GM12878 (cell line): Measurements from ENCODE around the gene SENP8. TPM values are rescaled to one million over a fixed set of nuclear protein-coding genes. Genes with fewer than 3 reads are reported as not detected.

ENCODE experiments used
- ATAC-seq: fragments of 200-7000 bp; cut with Tn5 transposase; 3 replicates; pipeline ENCODE4 v1.9.1; 2020; ENCODE audit warnings: mild to moderate bottlenecking, moderate library complexity
- BruUV-seq: library from RNA; stranded (reverse); fragments of 400-500 nt; replicated peaks from 2 replicates; lab custom pipeline; 2021; lab: Mats Ljungman, UMichigan
- CTCF ChIA-PET: fragments of 300-600 bp; sonication (Branson Sonifier 250); formaldehyde crosslinking; extraction: SDS; loops from one replicate; lab custom pipeline; 2021; ENCODE audit warnings: inconsistent platforms; lab: Yijun Ruan, JAX
- POLR2A ChIA-PET: fragments of 350-600 bp; formaldehyde crosslinking; extraction: SDS; loops from one replicate; lab custom pipeline; 2021; ENCODE audit warnings: inconsistent platforms; lab: Charles Lee
- RAD21 ChIA-PET: fragments of 300-600 bp; sonication (Branson Sonifier 250); formaldehyde crosslinking; loops from one replicate; lab custom pipeline; 2023; ENCODE audit warnings: antibody characterized with exemption; ENCODE audit not compliant: unreplicated experiment; lab: Charles Lee
- SMC1A ChIA-PET: fragments of 300-600 bp; sonication (Branson Sonifier 250); formaldehyde crosslinking; loops from one replicate; lab custom pipeline; 2023; ENCODE audit not compliant: unreplicated experiment, uncharacterized antibody; lab: Charles Lee
- DNase-seq: peaks from one replicate; pipeline ENCODE4 v3.0.0-alpha.2; 2011; ENCODE audit warnings: low read depth, low spot score
- FAIRE-seq: peaks from 3 replicates; lab custom pipeline; 2011; peaks lifted over from hg19 to GRCh38; lab: Jason Lieb, UNC
- H2AFZ ChIP-seq: 2 replicates; pipeline ENCODE4 v1.6.0; 2011; ENCODE audit warnings: low read depth, low read length, control low read depth; ENCODE audit not compliant: control insufficient read depth
- H3K27ac ChIP-seq: 2 replicates; pipeline ENCODE4 v1.5.1; 2011; ENCODE audit warnings: control low read depth; ENCODE audit not compliant: control insufficient read depth, insufficient read depth
- H3K27me3 ChIP-seq, 2 experiments: replicated peaks in 1 of 2; 2 replicates each; pipeline versions ENCODE4 v1.6.0 to v1.6.1; 2011; ENCODE audit warnings: low read length in 1 of 2; ENCODE audit not compliant: control insufficient read depth in 2 of 2, insufficient read depth in 2 of 2
- H3K36me3 ChIP-seq, 2 experiments: 2 replicates each; pipeline ENCODE4 v1.5.1; 2011; ENCODE audit warnings: low read length in 1 of 2; ENCODE audit not compliant: control insufficient read depth in 2 of 2, insufficient read depth in 2 of 2
- H3K4me1 ChIP-seq: 2 replicates; pipeline ENCODE4 v1.6.1; 2011; ENCODE audit warnings: mild to moderate bottlenecking, low read length, moderate library complexity, mixed read lengths; ENCODE audit not compliant: control insufficient read depth, insufficient read depth
- H3K4me2 ChIP-seq: 2 replicates; pipeline ENCODE4 v1.6.0; 2011; ENCODE audit warnings: control low read depth; ENCODE audit not compliant: control insufficient read depth, insufficient read depth
- H3K4me3 ChIP-seq: fragments of 200-600 bp; sonication (generic); 2 replicates; pipeline ENCODE4 v1.5.1; 2016
- H3K79me2 ChIP-seq: 2 replicates; pipeline ENCODE4 v1.6.0; 2011; ENCODE audit warnings: low read length; ENCODE audit not compliant: control insufficient read depth, insufficient read depth
- H3K9ac ChIP-seq: 2 replicates; pipeline ENCODE4 v1.8.0; 2011; ENCODE audit warnings: low read length, control low read depth, mixed read lengths; ENCODE audit not compliant: control insufficient read depth, insufficient read depth
- H3K9me3 ChIP-seq: replicated peaks from 3 replicates; pipeline ENCODE4 v1.5.1; 2011; ENCODE audit warnings: mild to moderate bottlenecking, low read length; ENCODE audit not compliant: control insufficient read depth, insufficient read depth
- H4K20me1 ChIP-seq: 2 replicates; pipeline ENCODE4 v1.6.0; 2011; ENCODE audit not compliant: control insufficient read depth, insufficient read depth
- EGR1 ChIP-seq, 2 experiments: IDR thresholded peaks; 1 replicate in 1 of 2; 2 replicates in 1 of 2; pipeline ENCODE4 v1.6.1; 2011 to 2012; ENCODE audit warnings: low read depth in 2 of 2, low read length in 2 of 2, borderline replicate concordance in 1 of 2, mild to moderate bottlenecking in 1 of 2, moderate library complexity in 1 of 2
- HCFC1 ChIP-seq: fragments of 150-350 bp; IDR thresholded peaks from 2 replicates; pipeline ENCODE4 v1.6.1; 2014; ENCODE audit warnings: low read length
- MEF2A ChIP-seq: IDR thresholded peaks from 2 replicates; pipeline ENCODE4 v1.6.1; 2011; ENCODE audit warnings: low read depth, mild to moderate bottlenecking, low read length, moderate library complexity; ENCODE audit not compliant: insufficient read depth
- MTA3 ChIP-seq: IDR thresholded peaks from 2 replicates; pipeline ENCODE4 v1.6.1; 2012; ENCODE audit warnings: low read length, inconsistent platforms, borderline replicate concordance
- MYB ChIP-seq: fragments of 150-350 bp; IDR thresholded peaks from 2 replicates; pipeline ENCODE4 v1.6.1; 2014; ENCODE audit warnings: mild to moderate bottlenecking, low read depth, low read length, borderline replicate concordance
- MYC ChIP-seq: IDR thresholded peaks from 2 replicates; pipeline ENCODE4 v1.6.1; 2011; ENCODE audit warnings: mild to moderate bottlenecking, low read length, moderate library complexity, inconsistent platforms; ENCODE audit not compliant: insufficient read depth, insufficient replicate concordance, insufficient read length, severe bottlenecking
- PAX5 ChIP-seq: IDR thresholded peaks from 2 replicates; pipeline ENCODE4 v1.6.1; 2011; ENCODE audit warnings: low read depth, low read length, borderline replicate concordance
- POLR2AphosphoS2 ChIP-seq: IDR thresholded peaks from 2 replicates; pipeline ENCODE4 v1.6.1; 2011; ENCODE audit warnings: low read depth, mild to moderate bottlenecking, low read length, improper control_type of control experiment, moderate library complexity
- STAT3 ChIP-seq: IDR thresholded peaks from 2 replicates; pipeline ENCODE4 v1.6.1; 2011; ENCODE audit warnings: low read depth, low read length, improper control_type of control experiment
- TCF3 ChIP-seq: IDR thresholded peaks from 2 replicates; pipeline ENCODE4 v1.6.1; 2012; ENCODE audit warnings: low read depth, mild to moderate bottlenecking, low read length, borderline replicate concordance; ENCODE audit not compliant: insufficient read depth
- ZNF24 ChIP-seq: fragments of 450-650 bp; IDR thresholded peaks from 2 replicates; pipeline ENCODE4 v1.6.1; 2017; ENCODE audit warnings: antibody characterized with exemption, mild to moderate bottlenecking
- WGBS: methylation state at CpG from one replicate; pipeline ENCODE4 v1.1.6; 2016; ENCODE audit warnings: low lambda C conversion rate; ENCODE audit not compliant: insufficient replicate concordance, insufficient coverage; ENCODE audit errors: missing lambda C conversion rate; 5-methylcytosine and 5-hydroxymethylcytosine counted together
- in situ Hi-C: fragments of 300-500 bp; cut with MboI; formaldehyde crosslinking; loops from 9 replicates; pipeline ENCODE4 v1.14.3; 2018; ENCODE audit warnings: mixed read lengths
- intact Hi-C: fragments of 100-400 bp; cut with micrococcal nuclease; formaldehyde crosslinking; loops from one replicate; pipeline ENCODE4 v1.14.2; 2022; ENCODE audit not compliant: unreplicated experiment
- polyA plus RNA-seq, 11 experiments: library from polyadenylated mRNA; depleted of rRNA in 4 of 11; unstranded in 6 of 11; stranded (reverse) in 5 of 11; fragments of >200 nt; fragmentation: Nextera tagmentation in 4 of 11; fragmentation: Illumina TruSeq in 1 of 11; extraction: Ambion mirVana in 4 of 11; extraction: Trizol in 1 of 11; gene quantifications; 1 replicate in 1 of 11; 2 replicates in 10 of 11; pipeline versions ENCODE4 v1.2.1 to v1.2.3, GENCODE V29; 2011 to 2016; ENCODE audit warnings: inconsistent platforms in 2 of 11, missing spikeins in 2 of 11, low read depth in 1 of 11
- total RNA-seq, 4 experiments: library from RNA; depleted of rRNA in 3 of 4; stranded (reverse); fragments of >200 nt in 3 of 4; fragmentation: Illumina TruSeq in 1 of 4; extraction: Trizol in 1 of 4; gene quantifications; 2 replicates each; pipeline versions ENCODE4 v1.2.1 to v1.2.3, GENCODE V29; 2013 to 2021
- TF ChIP-seq, protein P1 (sequence below): IDR thresholded peaks from 2 replicates; pipeline ENCODE4 v1.6.1; 2012; ENCODE audit warnings: mild to moderate bottlenecking, low read depth, low read length

The SENP8 gene
- total and polyA plus RNA-seq, 10 of the 15 experiments (the other 5 are each of a cell fraction or from before 2014, with no cell fraction given), result 0.87 to 5.6 (median 2.2) TPM

DNA sequence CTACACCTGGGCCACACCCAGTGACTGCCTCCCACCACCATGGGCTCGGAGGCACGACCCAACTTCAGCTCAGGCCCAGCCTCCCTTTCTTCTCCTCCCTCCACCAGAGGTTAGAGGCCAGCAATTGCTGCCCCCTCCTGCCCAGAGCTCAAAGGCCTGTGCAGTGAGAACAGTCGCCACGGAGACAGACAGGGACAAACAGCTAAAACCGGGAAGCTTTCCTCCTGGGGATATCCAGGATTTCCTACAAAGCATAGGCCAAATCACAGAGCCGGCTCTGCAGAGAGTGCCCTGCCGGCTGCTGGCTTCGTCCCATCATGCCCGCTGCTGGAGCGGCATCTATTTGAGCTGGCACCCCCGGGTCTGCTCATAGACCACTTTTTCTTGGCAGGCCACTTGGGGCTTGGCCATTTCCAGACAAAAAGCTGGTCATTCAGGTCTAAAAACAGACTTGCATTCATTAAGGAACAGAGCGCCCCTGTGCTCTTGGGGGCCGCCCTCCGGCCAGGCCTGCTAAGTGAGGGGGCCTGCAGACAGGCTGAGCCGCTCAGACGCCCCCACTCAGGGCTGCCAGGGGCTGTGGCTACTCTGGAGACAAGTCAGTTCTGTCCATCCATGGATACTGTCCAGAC, 61.9 kb downstream of the SENP8 start:
- 62% methylated on average over 16 of the region's 16 CpGs for WGBS
- TF ChIP-seq POLR2AphosphoS2 (no peak), ZNF24 (no peak), PAX5 (no peak), MEF2A (no peak), MTA3 (no peak), MYB (no peak)
- Histone ChIP-seq H3K9me3 (no peaks in the 10 kb centered on the region), H3K27me3 (peaks cover 3 to 5% of the 10 kb centered on the region in 2 experiments; a peak in 3 of 4 replicates), H3K27ac (no peak overlapping the region), H3K79me2 (no peaks in the 10 kb centered on the region), H3K4me3 (no peak overlapping the region), H4K20me1 (no peaks in the 10 kb centered on the region), H3K4me1 (no peaks in the 10 kb centered on the region), H3K4me2 (no peak overlapping the region), H3K9ac (no peak overlapping the region), H3K36me3 (no peaks in the 10 kb centered on the region), H2AFZ (no peak overlapping the region)
- ATAC-seq (no peak), FAIRE-seq (no peak), DNase-seq (no peak)
- in situ Hi-C loops (no loop called here), intact Hi-C loops (no loop called here)
- no TSS peak for BruUV-seq
- ChIA-PET CTCF (no interaction called here), SMC1A (no interaction called here), POLR2A (interaction anchor here (0.6 kb wide), 1 partner anchor 185 kb away, joined by 4 read pairs; no protein-coding TSS in a partner anchor), RAD21 (interaction anchor here (0.6 kb wide), 1 partner anchor 130 kb away, joined by 3 read pairs; no protein-coding TSS in a partner anchor)

DNA sequence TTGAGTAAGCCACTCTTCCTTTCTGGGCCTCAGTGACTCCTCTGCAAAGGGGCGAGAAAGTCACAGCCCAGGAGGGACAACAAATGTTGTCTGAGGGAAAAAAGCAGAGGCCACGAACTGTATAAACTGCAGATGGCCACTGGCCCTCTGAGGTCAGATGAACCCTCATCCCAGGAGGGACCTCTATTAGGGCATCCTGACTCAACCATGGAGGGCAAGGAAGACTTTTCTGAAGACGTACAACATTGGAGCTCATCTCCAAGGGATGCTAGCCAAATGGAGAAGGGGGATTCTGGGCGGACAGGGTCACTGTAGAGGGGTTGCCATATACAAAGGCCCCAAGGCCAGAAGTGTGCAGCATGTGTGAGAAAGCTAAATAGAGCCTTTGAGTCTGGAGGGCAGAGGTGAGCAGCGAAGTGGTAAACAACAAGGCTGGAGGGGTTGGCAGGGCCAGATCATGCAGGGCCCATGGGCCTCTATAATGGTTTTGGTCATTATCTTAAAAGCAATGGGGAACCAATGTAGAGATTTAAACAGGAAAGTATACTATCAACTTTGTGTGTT, 62.6 kb downstream of the SENP8 start:
- Histone ChIP-seq H4K20me1 (no peaks in the 10 kb centered on the region), H3K9me3 (no peaks in the 10 kb centered on the region), H3K27me3 (peaks cover 3 to 5% of the 10 kb centered on the region in 2 experiments; a peak in 3 of 4 replicates), H3K9ac (no peak overlapping the region), H3K36me3 (no peaks in the 10 kb centered on the region), H3K4me1 (no peaks in the 10 kb centered on the region), H3K79me2 (no peaks in the 10 kb centered on the region), H3K27ac (no peak overlapping the region), H2AFZ (no peak overlapping the region), H3K4me2 (no peak overlapping the region), H3K4me3 (no peak overlapping the region)
- in situ Hi-C loops (no loop called here), intact Hi-C loops (no loop called here)
- no TSS peak for BruUV-seq
- ChIA-PET RAD21 (no interaction called here), SMC1A (interaction anchor here (0.7 to 0.9 kb wide), 2 partner anchors 12 to 158 kb away, joined by 3 read pairs; no protein-coding TSS in a partner anchor), CTCF (interaction anchor here (1.1 kb wide), 1 partner anchor 19 kb away, joined by 4 read pairs; no protein-coding TSS in a partner anchor), POLR2A (no interaction called here)
- no peak for ATAC-seq
- 28% methylated on average over 5 of the region's 5 CpGs for WGBS
- FAIRE-seq, result no peak
- no peak for DNase-seq
- TF ChIP-seq, protein P1, sequence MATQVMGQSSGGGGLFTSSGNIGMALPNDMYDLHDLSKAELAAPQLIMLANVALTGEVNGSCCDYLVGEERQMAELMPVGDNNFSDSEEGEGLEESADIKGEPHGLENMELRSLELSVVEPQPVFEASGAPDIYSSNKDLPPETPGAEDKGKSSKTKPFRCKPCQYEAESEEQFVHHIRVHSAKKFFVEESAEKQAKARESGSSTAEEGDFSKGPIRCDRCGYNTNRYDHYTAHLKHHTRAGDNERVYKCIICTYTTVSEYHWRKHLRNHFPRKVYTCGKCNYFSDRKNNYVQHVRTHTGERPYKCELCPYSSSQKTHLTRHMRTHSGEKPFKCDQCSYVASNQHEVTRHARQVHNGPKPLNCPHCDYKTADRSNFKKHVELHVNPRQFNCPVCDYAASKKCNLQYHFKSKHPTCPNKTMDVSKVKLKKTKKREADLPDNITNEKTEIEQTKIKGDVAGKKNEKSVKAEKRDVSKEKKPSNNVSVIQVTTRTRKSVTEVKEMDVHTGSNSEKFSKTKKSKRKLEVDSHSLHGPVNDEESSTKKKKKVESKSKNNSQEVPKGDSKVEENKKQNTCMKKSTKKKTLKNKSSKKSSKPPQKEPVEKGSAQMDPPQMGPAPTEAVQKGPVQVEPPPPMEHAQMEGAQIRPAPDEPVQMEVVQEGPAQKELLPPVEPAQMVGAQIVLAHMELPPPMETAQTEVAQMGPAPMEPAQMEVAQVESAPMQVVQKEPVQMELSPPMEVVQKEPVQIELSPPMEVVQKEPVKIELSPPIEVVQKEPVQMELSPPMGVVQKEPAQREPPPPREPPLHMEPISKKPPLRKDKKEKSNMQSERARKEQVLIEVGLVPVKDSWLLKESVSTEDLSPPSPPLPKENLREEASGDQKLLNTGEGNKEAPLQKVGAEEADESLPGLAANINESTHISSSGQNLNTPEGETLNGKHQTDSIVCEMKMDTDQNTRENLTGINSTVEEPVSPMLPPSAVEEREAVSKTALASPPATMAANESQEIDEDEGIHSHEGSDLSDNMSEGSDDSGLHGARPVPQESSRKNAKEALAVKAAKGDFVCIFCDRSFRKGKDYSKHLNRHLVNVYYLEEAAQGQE, result no peak
- TF ChIP-seq TCF3 (no peak), STAT3 (no peak), EGR1 (IDR thresholded peaks at IDR 0.05; ENCODE audit: borderline replicate concordance in 1 of 2, low read depth in 2 of 2, low read length in 2 of 2) (no peak), HCFC1 (no peak), MYC (no peak)
